IMR-90 (cell line): ENCODE results near the gene MCTP2. TPM values are rescaled to one million over a fixed set of nuclear protein-coding genes. Genes with fewer than 3 reads are reported as not detected.

Experiments
- ATAC-seq: fragments of 200-7000 bp; cut with Tn5 transposase; 2 replicates; pipeline ENCODE4 v1.9.1; 2020; ENCODE audit warnings: low read depth, mild to moderate bottlenecking, moderate library complexity
- BruUV-seq: library from RNA; stranded (reverse); fragments of 400-500 nt; replicated peaks from 2 replicates; lab custom pipeline; 2021; lab: Mats Ljungman, UMichigan
- CTCF ChIA-PET: fragments of 300-600 bp; formaldehyde crosslinking; extraction: SDS; loops from one replicate; lab custom pipeline; 2021; ENCODE audit warnings: antibody characterized with exemption; lab: Yijun Ruan, JAX
- POLR2A ChIA-PET: fragments of 300-600 bp; sonication (Branson Sonifier 250); formaldehyde crosslinking; loops from one replicate; lab custom pipeline; 2022; ENCODE audit warnings: antibody characterized with exemption; ENCODE audit not compliant: unreplicated experiment; lab: Charles Lee
- DNase-seq: peaks from one replicate; pipeline ENCODE4 v3.0.0; 2013
- H2AFZ ChIP-seq: replicated peaks from 2 replicates; pipeline ENCODE3; 2013; ENCODE audit warnings: low read length, mild to moderate bottlenecking; ENCODE audit not compliant: poor library complexity
- H2AK5ac ChIP-seq: 2 replicates; pipeline ENCODE4 v1.6.1; 2013; ENCODE audit warnings: low read depth, low read length, inconsistent platforms
- H2AK9ac ChIP-seq: replicated peaks from 2 replicates; pipeline ENCODE3; 2013; ENCODE audit warnings: mild to moderate bottlenecking, low read depth, low read length, moderate library complexity; ENCODE audit not compliant: poor library complexity
- H2BK120ac ChIP-seq: 2 replicates; pipeline ENCODE4 v1.6.1; 2013; ENCODE audit warnings: low read depth, low read length, inconsistent platforms
- H2BK15ac ChIP-seq: 3 replicates; pipeline ENCODE4 v1.6.1; 2013; ENCODE audit warnings: low read depth, low read length, inconsistent platforms
- H2BK20ac ChIP-seq: 2 replicates; pipeline ENCODE4 v1.6.1; 2013; ENCODE audit warnings: low read depth, mild to moderate bottlenecking, inconsistent platforms, low read length, moderate library complexity
- H2BK5ac ChIP-seq: 2 replicates; pipeline ENCODE4 v1.6.1; 2013; ENCODE audit warnings: mild to moderate bottlenecking, low read depth, low read length, inconsistent platforms; ENCODE audit not compliant: poor library complexity, severe bottlenecking
- H3K14ac ChIP-seq: replicated peaks from 2 replicates; pipeline ENCODE4 v1.6.1; 2013; ENCODE audit warnings: low read depth, low read length, inconsistent platforms
- H3K18ac ChIP-seq: 2 replicates; pipeline ENCODE4 v1.6.1; 2013; ENCODE audit warnings: low read depth, low read length, control low read depth
- H3K23ac ChIP-seq: 2 replicates; pipeline ENCODE4 v1.6.1; 2013; ENCODE audit warnings: low read depth, low read length, inconsistent platforms
- H3K27ac ChIP-seq: 2 replicates; pipeline ENCODE4 v1.5.1; 2013; ENCODE audit warnings: mild to moderate bottlenecking, control low read depth, low read length; ENCODE audit not compliant: insufficient read depth
- H3K27me3 ChIP-seq: 2 replicates; pipeline ENCODE4 v1.6.1; 2013; ENCODE audit warnings: low read length; ENCODE audit not compliant: control insufficient read depth, insufficient read depth
- H3K36me3 ChIP-seq: 2 replicates; pipeline ENCODE4 v1.6.1; 2013; ENCODE audit warnings: low read length, mixed read lengths; ENCODE audit not compliant: control insufficient read depth, insufficient read depth
- H3K4ac ChIP-seq: 2 replicates; pipeline ENCODE4 v1.6.1; 2013; ENCODE audit warnings: low read depth, low read length, inconsistent platforms
- H3K4me1 ChIP-seq: 2 replicates; pipeline ENCODE4 v1.6.1; 2013; ENCODE audit warnings: low read length, mixed read lengths; ENCODE audit not compliant: control insufficient read depth, insufficient read depth
- H3K4me2 ChIP-seq: 2 replicates; pipeline ENCODE4 v1.6.1; 2013; ENCODE audit warnings: low read depth, mild to moderate bottlenecking, control low read depth, low read length, moderate library complexity
- H3K4me3 ChIP-seq: 2 replicates; pipeline ENCODE4 v1.5.1; 2013; ENCODE audit warnings: low read depth, mild to moderate bottlenecking, control low read depth, low read length, moderate library complexity; ENCODE audit not compliant: insufficient read depth
- H3K56ac ChIP-seq: 2 replicates; pipeline ENCODE4 v1.6.1; 2013; ENCODE audit warnings: low read length, inconsistent platforms; ENCODE audit not compliant: insufficient read depth; ENCODE audit errors: extremely low read depth
- H3K79me1 ChIP-seq, 2 experiments: 2 replicates each; pipeline ENCODE4 v1.6.1; 2013; ENCODE audit warnings: low read length in 2 of 2, inconsistent platforms in 1 of 2, low read depth in 1 of 2
- H3K9ac ChIP-seq: 2 replicates; pipeline ENCODE4 v1.6.1; 2013; ENCODE audit warnings: low read depth, low read length, control low read depth
- H3K9me1 ChIP-seq: 2 replicates; pipeline ENCODE4 v1.6.1; 2013; ENCODE audit warnings: low read length, inconsistent platforms; ENCODE audit not compliant: insufficient read depth
- H3K9me3 ChIP-seq: 2 replicates; pipeline ENCODE4 v1.6.1; 2013; ENCODE audit warnings: low read length; ENCODE audit not compliant: control insufficient read depth, insufficient read depth
- H4K20me1 ChIP-seq: 2 replicates; pipeline ENCODE4 v1.6.1; 2013; ENCODE audit warnings: low read length, inconsistent platforms; ENCODE audit not compliant: insufficient read depth
- H4K5ac ChIP-seq: 2 replicates; pipeline ENCODE4 v1.6.1; 2013; ENCODE audit warnings: mild to moderate bottlenecking, low read depth, low read length, control low read depth
- H4K8ac ChIP-seq, 2 experiments: 2 replicates each; pipeline ENCODE4 v1.6.1; 2013; ENCODE audit warnings: low read depth in 2 of 2, low read length in 2 of 2, control low read depth in 1 of 2, inconsistent platforms in 1 of 2
- H4K91ac ChIP-seq: 2 replicates; pipeline ENCODE4 v1.6.1; 2013; ENCODE audit warnings: low read depth, low read length, inconsistent platforms; ENCODE audit not compliant: insufficient read depth
- BHLHE40 ChIP-seq: fragments of 150-350 bp; IDR thresholded peaks from 2 replicates; pipeline ENCODE4 v1.6.1; 2016; ENCODE audit warnings: mild to moderate bottlenecking, low read depth, low read length
- CEBPB ChIP-seq: IDR thresholded peaks from 2 replicates; pipeline ENCODE4 v1.6.1; 2012; ENCODE audit warnings: low read depth, low read length, improper control_type of control experiment
- CHD1 ChIP-seq: IDR thresholded peaks from 2 replicates; pipeline ENCODE4 v1.6.1; 2012; ENCODE audit warnings: low read depth, low read length, improper control_type of control experiment
- FOS ChIP-seq: fragments of 150-350 bp; IDR thresholded peaks from 2 replicates; pipeline ENCODE4 v1.6.1; 2016; ENCODE audit warnings: low read depth, low read length
- MAFK ChIP-seq: IDR thresholded peaks from 2 replicates; pipeline ENCODE4 v1.6.1; 2012; ENCODE audit warnings: low read depth, low read length, improper control_type of control experiment
- MAZ ChIP-seq: IDR thresholded peaks from 2 replicates; pipeline ENCODE4 v1.6.1; 2012; ENCODE audit warnings: low read depth, mild to moderate bottlenecking, low read length, improper control_type of control experiment, moderate library complexity, borderline replicate concordance
- NFE2L2 ChIP-seq: fragments of 150-350 bp; IDR thresholded peaks from 2 replicates; pipeline ENCODE4 v1.6.1; 2016; ENCODE audit warnings: low read depth, mild to moderate bottlenecking, low read length
- POLR2A ChIP-seq: IDR thresholded peaks from 2 replicates; pipeline ENCODE4 v1.6.1; 2012; ENCODE audit warnings: mild to moderate bottlenecking, low read depth, low read length
- RAD21 ChIP-seq: IDR thresholded peaks from 2 replicates; pipeline ENCODE4 v1.6.1; 2012; ENCODE audit warnings: low read length, improper control_type of control experiment
- RCOR1 ChIP-seq: IDR thresholded peaks from 2 replicates; pipeline ENCODE4 v1.6.1; 2012; ENCODE audit warnings: mild to moderate bottlenecking, low read length, improper control_type of control experiment; ENCODE audit not compliant: insufficient replicate concordance
- RFX5 ChIP-seq: IDR thresholded peaks from 2 replicates; pipeline ENCODE4 v1.8.0; 2012; ENCODE audit warnings: low read depth, mild to moderate bottlenecking, low read length, moderate library complexity
- SMC3 ChIP-seq: fragments of 150-350 bp; IDR thresholded peaks from 2 replicates; pipeline ENCODE4 v1.6.1; 2016; ENCODE audit warnings: low read depth, mild to moderate bottlenecking, antibody characterized with exemption, low read length, moderate library complexity
- WGBS, 2 experiments: methylation state at CpG; one replicate each; pipeline versions ENCODE4 v1.1.5 to v1.1.7; 2013; ENCODE audit warnings: missing lambda C conversion rate in 2 of 2; ENCODE audit not compliant: insufficient read length in 1 of 2; ENCODE audit errors: extremely low coverage in 2 of 2; 5-methylcytosine and 5-hydroxymethylcytosine counted together
- dilution Hi-C: fragments of 300-500 bp; cut with HindIII; formaldehyde crosslinking; loops from one replicate; pipeline ENCODE4 v1.14.3; 2018; ENCODE audit warnings: low sequenced_read_pairs; ENCODE audit not compliant: unreplicated experiment
- in situ Hi-C: fragments of 300-500 bp; cut with MboI; formaldehyde crosslinking; loops from 3 replicates; pipeline ENCODE4 v1.14.3; 2019; ENCODE audit warnings: low sequenced_read_pairs, inconsistent platforms, mixed read lengths
- intact Hi-C: fragments of 100-400 bp; cut with micrococcal nuclease; formaldehyde crosslinking; loops from 2 replicates; pipeline ENCODE4 v1.10.0; 2022
- polyA plus RNA-seq, 3 experiments: library from polyadenylated mRNA; depleted of rRNA; stranded (reverse); fragments of >200 nt; gene quantifications; 2 replicates each; pipeline ENCODE4 v1.2.3, GENCODE V29; 2012; ENCODE audit warnings: low replicate concordance in 1 of 3
- total RNA-seq: library from RNA; depleted of rRNA; stranded (reverse); fragments of >200 nt; gene quantifications from 2 replicates; pipeline ENCODE4 v1.2.3, GENCODE V29; 2012
- TF ChIP-seq, protein P1 (sequence below): conservative IDR thresholded peaks from 2 replicates; pipeline ENCODE4 v1.5.1; 2012; ENCODE audit warnings: mild to moderate bottlenecking, low read depth, low read length, improper control_type of control experiment
- TF ChIP-seq, protein P2 (sequence below): fragments of 150-350 bp; IDR thresholded peaks from 2 replicates; pipeline ENCODE4 v1.6.1; 2016; ENCODE audit warnings: low read depth, mild to moderate bottlenecking, low read length, moderate library complexity, borderline replicate concordance

MCTP2 gene
- total and polyA plus RNA-seq, 2 of the 4 experiments (the other 2 are of a cell fraction): 5.1 to 9.9 TPM

DNA sequence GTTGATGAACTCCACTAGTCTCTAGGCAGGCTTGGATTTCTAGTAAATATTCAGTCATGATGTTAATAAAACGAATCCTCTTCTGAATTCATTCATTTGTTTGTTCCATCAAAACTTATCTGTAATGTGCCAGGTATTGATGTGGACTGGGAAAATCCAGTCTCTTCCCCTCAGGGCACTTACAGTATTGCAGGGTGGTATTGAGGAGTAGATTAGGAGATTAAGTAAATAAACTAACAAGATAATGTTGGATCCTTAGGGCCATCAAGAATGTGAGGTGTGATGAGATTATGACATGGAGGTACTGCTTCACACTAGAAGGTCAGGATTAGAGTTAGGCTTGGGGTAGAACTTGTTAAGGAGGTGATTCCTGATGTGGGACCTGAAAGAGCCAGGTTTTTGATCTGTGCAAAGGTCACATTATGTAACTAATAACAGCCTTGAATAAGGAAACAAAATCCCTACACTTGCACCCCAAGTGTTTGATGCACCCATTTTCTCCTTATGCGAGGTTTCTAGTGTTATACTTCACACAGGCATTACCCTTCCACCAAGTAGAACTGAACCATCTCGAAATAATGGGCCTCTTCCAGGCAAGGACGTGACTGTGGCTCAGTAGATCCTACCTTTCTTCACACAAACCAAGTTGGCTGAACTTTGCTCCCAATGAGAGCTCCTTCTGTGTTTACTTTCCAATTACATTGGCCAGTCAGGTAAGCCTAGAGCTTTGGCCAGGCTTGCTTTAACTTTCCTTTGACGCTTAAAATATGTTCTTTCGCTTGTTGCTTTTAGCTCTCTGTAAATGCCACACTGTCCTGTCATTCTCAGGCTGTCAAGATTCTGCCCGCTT lies 16.7 kb downstream of the MCTP2 start (continued):
- no peak for TF ChIP-seq NFE2L2

DNA sequence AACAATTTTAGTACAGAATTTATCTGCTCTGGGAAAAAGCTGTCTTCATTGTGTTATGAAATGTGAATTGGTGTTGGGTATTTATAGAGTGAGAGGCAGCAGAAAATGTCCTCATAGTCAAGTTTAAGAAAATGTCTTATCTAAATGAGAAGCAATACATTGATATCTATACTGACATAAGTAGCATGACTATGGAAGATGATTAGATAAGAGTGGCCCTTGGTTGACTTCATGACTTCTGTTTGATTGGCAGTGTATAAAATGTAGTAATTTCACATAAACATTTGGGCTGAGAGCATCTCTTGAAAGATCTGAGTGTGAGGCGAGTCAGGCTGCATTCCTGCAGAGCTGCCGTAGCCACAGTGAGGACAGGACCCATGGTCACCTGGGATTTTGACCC lies 19.4 kb downstream of the MCTP2 start:
- BruUV-seq: no TSS peak
- dilution Hi-C loops: no loop called here
- TF ChIP-seq MAZ (no peak), NFE2L2 (no peak), POLR2A (no peak), RAD21 (no peak), MAFK (no peak), SMC3 (no peak), CHD1 (no peak), FOS (no peak), CEBPB (no peak), RCOR1 (no peak), RFX5 (no peak), BHLHE40 (no peak)
- TF ChIP-seq, protein P1, sequence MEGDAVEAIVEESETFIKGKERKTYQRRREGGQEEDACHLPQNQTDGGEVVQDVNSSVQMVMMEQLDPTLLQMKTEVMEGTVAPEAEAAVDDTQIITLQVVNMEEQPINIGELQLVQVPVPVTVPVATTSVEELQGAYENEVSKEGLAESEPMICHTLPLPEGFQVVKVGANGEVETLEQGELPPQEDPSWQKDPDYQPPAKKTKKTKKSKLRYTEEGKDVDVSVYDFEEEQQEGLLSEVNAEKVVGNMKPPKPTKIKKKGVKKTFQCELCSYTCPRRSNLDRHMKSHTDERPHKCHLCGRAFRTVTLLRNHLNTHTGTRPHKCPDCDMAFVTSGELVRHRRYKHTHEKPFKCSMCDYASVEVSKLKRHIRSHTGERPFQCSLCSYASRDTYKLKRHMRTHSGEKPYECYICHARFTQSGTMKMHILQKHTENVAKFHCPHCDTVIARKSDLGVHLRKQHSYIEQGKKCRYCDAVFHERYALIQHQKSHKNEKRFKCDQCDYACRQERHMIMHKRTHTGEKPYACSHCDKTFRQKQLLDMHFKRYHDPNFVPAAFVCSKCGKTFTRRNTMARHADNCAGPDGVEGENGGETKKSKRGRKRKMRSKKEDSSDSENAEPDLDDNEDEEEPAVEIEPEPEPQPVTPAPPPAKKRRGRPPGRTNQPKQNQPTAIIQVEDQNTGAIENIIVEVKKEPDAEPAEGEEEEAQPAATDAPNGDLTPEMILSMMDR: no peak
- TF ChIP-seq, protein P2, sequence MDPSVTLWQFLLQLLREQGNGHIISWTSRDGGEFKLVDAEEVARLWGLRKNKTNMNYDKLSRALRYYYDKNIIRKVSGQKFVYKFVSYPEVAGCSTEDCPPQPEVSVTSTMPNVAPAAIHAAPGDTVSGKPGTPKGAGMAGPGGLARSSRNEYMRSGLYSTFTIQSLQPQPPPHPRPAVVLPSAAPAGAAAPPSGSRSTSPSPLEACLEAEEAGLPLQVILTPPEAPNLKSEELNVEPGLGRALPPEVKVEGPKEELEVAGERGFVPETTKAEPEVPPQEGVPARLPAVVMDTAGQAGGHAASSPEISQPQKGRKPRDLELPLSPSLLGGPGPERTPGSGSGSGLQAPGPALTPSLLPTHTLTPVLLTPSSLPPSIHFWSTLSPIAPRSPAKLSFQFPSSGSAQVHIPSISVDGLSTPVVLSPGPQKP: no peak

More for the DNA sequence above, 19.4 kb downstream of the MCTP2 start:
- Histone ChIP-seq H2AK9ac (no peak overlapping the region), H2AK5ac (no peak overlapping the region), H3K9ac (no peak overlapping the region), H4K91ac (no peak overlapping the region), H2BK5ac (no peak overlapping the region), H3K36me3 (no peaks in the 10 kb centered on the region), H2AFZ (no peak overlapping the region), H3K56ac (no peak overlapping the region), H2BK20ac (no peak overlapping the region), H3K14ac (no peak overlapping the region), H3K4ac (no peak overlapping the region), H3K27me3 (no peaks in the 10 kb centered on the region), H3K23ac (no peak overlapping the region), H3K4me3 (no peak overlapping the region), H3K9me1 (no peaks in the 10 kb centered on the region), H3K18ac (no peak overlapping the region), H3K79me1 (peaks cover 11 to 12% of the 10 kb centered on the region in 2 experiments), H4K20me1 (no peaks in the 10 kb centered on the region), H3K9me3 (no peaks in the 10 kb centered on the region), H3K27ac (no peak overlapping the region), H4K5ac (no peak overlapping the region), H4K8ac (no peak overlapping the region), H2BK15ac (no peak overlapping the region), H3K4me2 (no peak overlapping the region), H2BK120ac (no peak overlapping the region), H3K4me1 (no peaks in the 10 kb centered on the region; the same call in 1 of the 2 replicates)
- no peak for ATAC-seq
- no CpG with 5 or more reads among the region's 2 CpGs for WGBS, 2 experiments
- no peak for DNase-seq
- in situ Hi-C loops: no loop called here
- POLR2A ChIA-PET: no interaction called here
- intact Hi-C loops: no loop called here
- CTCF ChIA-PET: no interaction called here
